ENCODE data around the gene MROH2A.

GRCh38 chr2:233835230-233836186 lies 57.4 kb downstream of the MROH2A start:
- TF ChIP-seq, protein P1, sequence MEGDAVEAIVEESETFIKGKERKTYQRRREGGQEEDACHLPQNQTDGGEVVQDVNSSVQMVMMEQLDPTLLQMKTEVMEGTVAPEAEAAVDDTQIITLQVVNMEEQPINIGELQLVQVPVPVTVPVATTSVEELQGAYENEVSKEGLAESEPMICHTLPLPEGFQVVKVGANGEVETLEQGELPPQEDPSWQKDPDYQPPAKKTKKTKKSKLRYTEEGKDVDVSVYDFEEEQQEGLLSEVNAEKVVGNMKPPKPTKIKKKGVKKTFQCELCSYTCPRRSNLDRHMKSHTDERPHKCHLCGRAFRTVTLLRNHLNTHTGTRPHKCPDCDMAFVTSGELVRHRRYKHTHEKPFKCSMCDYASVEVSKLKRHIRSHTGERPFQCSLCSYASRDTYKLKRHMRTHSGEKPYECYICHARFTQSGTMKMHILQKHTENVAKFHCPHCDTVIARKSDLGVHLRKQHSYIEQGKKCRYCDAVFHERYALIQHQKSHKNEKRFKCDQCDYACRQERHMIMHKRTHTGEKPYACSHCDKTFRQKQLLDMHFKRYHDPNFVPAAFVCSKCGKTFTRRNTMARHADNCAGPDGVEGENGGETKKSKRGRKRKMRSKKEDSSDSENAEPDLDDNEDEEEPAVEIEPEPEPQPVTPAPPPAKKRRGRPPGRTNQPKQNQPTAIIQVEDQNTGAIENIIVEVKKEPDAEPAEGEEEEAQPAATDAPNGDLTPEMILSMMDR (IDR thresholded peaks at IDR 0.05): no peak
- TF ChIP-seq POLR2A (IDR thresholded peaks at IDR 0.05): no peak

Data from tibial nerve (tissue), 3 donors.